ENCODE results near the gene RNFT1.

DNA sequence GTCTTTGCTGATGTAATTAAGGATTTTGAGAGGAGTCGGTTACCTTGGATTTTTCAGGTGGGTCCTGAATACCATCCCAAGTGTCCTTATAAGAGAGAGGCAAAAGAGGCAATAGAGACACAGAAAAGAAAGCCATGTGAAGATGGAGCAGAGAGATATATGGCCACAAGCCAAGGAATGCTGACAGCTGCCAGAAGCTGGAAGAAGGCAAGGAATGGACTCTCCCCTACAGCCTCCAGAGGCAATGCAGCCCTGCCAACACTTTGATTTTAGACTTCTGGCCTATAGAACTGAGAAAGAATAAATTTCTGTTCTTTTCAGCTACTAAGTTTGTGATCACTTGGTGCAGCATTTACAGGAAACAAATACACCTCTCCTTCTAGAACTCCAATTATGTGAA lies 8.2 kb upstream of the RNFT1 start:
- TF ChIP-seq, protein P1, sequence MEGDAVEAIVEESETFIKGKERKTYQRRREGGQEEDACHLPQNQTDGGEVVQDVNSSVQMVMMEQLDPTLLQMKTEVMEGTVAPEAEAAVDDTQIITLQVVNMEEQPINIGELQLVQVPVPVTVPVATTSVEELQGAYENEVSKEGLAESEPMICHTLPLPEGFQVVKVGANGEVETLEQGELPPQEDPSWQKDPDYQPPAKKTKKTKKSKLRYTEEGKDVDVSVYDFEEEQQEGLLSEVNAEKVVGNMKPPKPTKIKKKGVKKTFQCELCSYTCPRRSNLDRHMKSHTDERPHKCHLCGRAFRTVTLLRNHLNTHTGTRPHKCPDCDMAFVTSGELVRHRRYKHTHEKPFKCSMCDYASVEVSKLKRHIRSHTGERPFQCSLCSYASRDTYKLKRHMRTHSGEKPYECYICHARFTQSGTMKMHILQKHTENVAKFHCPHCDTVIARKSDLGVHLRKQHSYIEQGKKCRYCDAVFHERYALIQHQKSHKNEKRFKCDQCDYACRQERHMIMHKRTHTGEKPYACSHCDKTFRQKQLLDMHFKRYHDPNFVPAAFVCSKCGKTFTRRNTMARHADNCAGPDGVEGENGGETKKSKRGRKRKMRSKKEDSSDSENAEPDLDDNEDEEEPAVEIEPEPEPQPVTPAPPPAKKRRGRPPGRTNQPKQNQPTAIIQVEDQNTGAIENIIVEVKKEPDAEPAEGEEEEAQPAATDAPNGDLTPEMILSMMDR (IDR thresholded peaks at IDR 0.05), result no peak
- TF ChIP-seq EP300 (IDR thresholded peaks at IDR 0.05), result no peak
